Smooth muscle cell (in vitro differentiated cells): ENCODE measurements around the gene ABCB9. TPM values are rescaled to one million over a fixed set of nuclear protein-coding genes. Genes with fewer than 3 reads are reported as not detected.
A peak's percentile ranks its signal among the peaks of the same experiment; 100 is the strongest.

Experiments used
- DNase-seq: peaks from one replicate; lab custom pipeline; 2025; ENCODE audit not compliant: unreplicated experiment; lab: John Stamatoyannopoulos, UW
- H2AFZ ChIP-seq: fragments of 200-600 bp; sonication (generic); 2 replicates; pipeline ENCODE4 v1.6.0; 2016; ENCODE audit warnings: antibody characterized with exemption, low read depth, mild to moderate bottlenecking
- H3F3A ChIP-seq: fragments of 200-600 bp; sonication (generic); 2 replicates; pipeline ENCODE4 v1.6.0; 2017; ENCODE audit warnings: antibody characterized with exemption, low read depth
- H3K27ac ChIP-seq: fragments of 200-600 bp; sonication (generic); 2 replicates; pipeline ENCODE4 v1.5.1; 2016; ENCODE audit warnings: low read depth, mild to moderate bottlenecking
- H3K27me3 ChIP-seq: fragments of 200-600 bp; sonication (generic); 2 replicates; pipeline ENCODE4 v1.6.1; 2016; ENCODE audit warnings: low read depth, mild to moderate bottlenecking
- H3K36me3 ChIP-seq: fragments of 200-600 bp; sonication (generic); 2 replicates; pipeline ENCODE4 v1.5.1; 2016; ENCODE audit warnings: low read depth
- H3K4me1 ChIP-seq: fragments of 200-600 bp; sonication (generic); 2 replicates; pipeline ENCODE4 v1.5.1; 2016; ENCODE audit warnings: low read depth
- H3K4me2 ChIP-seq: fragments of 200-600 bp; sonication (generic); 2 replicates; pipeline ENCODE4 v1.6.0; 2016; ENCODE audit warnings: mild to moderate bottlenecking
- H3K4me3 ChIP-seq: fragments of 200-600 bp; sonication (generic); 2 replicates; pipeline ENCODE4 v1.5.1; 2016; ENCODE audit warnings: mild to moderate bottlenecking
- H3K79me2 ChIP-seq: fragments of 200-600 bp; sonication (generic); 2 replicates; pipeline ENCODE4 v1.6.0; 2016; ENCODE audit warnings: low read depth, mild to moderate bottlenecking
- H3K9ac ChIP-seq: fragments of 200-600 bp; sonication (generic); 2 replicates; pipeline ENCODE4 v1.6.0; 2016; ENCODE audit warnings: low read depth
- H3K9me3 ChIP-seq: fragments of 200-600 bp; sonication (generic); replicated peaks from 2 replicates; pipeline ENCODE4 v1.5.1; 2016; ENCODE audit warnings: low read depth
- H4K20me1 ChIP-seq: fragments of 200-600 bp; sonication (generic); 2 replicates; pipeline ENCODE4 v1.6.0; 2016; ENCODE audit warnings: low read depth
- WGBS: methylation state at CpG from one replicate; pipeline ENCODE4 v1.1.7; 2016; ENCODE audit warnings: low lambda C conversion rate; 5-methylcytosine and 5-hydroxymethylcytosine counted together
- polyA plus RNA-seq: library from polyadenylated mRNA; unstranded; fragments of >200 nt; fragmentation: Nextera tagmentation; extraction: Ambion mirVana; gene quantifications from 2 replicates; pipeline ENCODE4 v1.2.1, GENCODE V29; 2016
- total RNA-seq: library from RNA; depleted of rRNA; stranded (reverse); fragments of >200 nt; gene quantifications from 2 replicates; pipeline ENCODE4 v1.2.3, GENCODE V29; 2014
- TF ChIP-seq, protein P1 (sequence below): fragments of 200-600 bp; sonication (generic); IDR thresholded peaks from 2 replicates; pipeline ENCODE4 v1.5.1; 2017; ENCODE audit warnings: borderline replicate concordance, mild to moderate bottlenecking, antibody characterized with exemption; ENCODE audit not compliant: insufficient read depth, poor library complexity, severe bottlenecking

Gene ABCB9
- total and polyA plus RNA-seq, 2 experiments from 2014 or later = 8.0 to 8.2 TPM

DNA sequence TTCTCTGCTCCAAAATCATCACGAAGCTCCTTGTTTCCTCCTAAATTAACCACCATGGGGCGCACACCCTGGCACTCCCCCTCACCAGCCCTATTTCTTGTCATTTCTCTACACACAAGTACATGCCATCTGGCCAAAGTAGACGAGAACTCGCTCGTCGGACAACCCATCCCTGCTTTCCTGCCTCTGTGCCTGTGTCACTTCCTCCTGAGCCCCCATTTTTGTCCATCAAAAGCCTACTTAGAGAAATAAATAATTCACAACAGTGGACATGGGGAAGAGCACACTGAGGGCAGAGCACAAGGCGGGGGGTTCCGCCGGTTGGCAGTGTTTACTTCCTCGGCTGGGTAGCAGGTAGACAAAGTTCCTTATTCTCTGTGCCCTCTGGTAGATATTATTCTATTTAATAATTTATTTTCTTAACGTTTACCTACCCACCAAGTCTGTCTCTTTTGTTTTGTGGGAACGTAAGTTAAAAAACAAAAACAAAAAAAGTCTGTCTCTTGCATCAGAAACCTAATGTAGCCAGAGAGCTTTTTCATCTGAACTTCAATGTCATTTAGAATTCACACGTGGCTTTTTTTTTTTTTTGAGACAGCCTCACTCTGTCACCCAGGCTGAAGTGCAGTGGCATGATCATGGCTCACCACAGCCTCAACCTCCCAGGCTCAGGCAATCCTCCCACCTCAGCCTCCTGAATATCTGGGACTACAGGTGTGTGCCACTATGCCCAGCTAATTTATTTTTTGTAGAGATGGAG is 76.3 kb downstream of the ABCB9 start:
- H2AFZ ChIP-seq = no peak overlapping the region
- WGBS = 91% methylated on average over 13 of the region's 13 CpGs
- H3K36me3 ChIP-seq = no peaks in the 10 kb centered on the region
- H3K4me3 ChIP-seq = no peak overlapping the region
- H3K27me3 ChIP-seq = no peaks in the 10 kb centered on the region
- H3K9me3 ChIP-seq = no peaks in the 10 kb centered on the region
- H3K4me2 ChIP-seq = no peak overlapping the region
- no peak overlapping the region for H3K9ac ChIP-seq
- TF ChIP-seq, protein P1, sequence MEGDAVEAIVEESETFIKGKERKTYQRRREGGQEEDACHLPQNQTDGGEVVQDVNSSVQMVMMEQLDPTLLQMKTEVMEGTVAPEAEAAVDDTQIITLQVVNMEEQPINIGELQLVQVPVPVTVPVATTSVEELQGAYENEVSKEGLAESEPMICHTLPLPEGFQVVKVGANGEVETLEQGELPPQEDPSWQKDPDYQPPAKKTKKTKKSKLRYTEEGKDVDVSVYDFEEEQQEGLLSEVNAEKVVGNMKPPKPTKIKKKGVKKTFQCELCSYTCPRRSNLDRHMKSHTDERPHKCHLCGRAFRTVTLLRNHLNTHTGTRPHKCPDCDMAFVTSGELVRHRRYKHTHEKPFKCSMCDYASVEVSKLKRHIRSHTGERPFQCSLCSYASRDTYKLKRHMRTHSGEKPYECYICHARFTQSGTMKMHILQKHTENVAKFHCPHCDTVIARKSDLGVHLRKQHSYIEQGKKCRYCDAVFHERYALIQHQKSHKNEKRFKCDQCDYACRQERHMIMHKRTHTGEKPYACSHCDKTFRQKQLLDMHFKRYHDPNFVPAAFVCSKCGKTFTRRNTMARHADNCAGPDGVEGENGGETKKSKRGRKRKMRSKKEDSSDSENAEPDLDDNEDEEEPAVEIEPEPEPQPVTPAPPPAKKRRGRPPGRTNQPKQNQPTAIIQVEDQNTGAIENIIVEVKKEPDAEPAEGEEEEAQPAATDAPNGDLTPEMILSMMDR = no peak
- peaks cover 79% of the 10 kb centered on the region for H3K79me2 ChIP-seq
- peak overlapping the region; percentile 90 for H3K27ac ChIP-seq
- H3K4me1 ChIP-seq = peaks cover 60% of the 10 kb centered on the region
- H4K20me1 ChIP-seq = peaks cover 98% of the 10 kb centered on the region
- peaks cover 47% of the 10 kb centered on the region for H3F3A ChIP-seq
- DNase-seq = no peak

DNA sequence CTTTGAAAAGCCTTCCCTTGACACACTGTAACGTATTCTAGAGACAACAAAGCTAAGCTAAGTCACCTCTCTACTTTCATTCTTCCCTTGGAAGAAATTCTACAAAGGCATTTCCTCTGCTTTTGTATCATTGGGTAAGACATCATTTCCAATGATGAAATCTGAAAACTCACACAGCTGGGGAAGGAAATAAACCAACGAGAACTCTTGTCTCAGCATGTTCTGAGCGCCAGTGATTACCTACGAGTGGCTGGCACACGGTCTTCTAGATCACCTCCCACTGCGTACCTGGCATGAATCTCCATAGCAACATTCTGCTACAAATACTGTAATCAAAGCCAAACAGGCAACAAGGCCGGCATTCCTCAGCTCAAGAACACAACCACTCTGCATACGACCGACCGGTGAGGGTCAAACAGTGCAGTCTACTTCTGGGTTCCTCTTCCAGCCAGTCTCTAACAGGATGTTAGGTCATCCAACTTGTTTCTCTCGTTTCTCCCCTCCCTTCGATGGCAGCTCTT is 78.0 kb downstream of the ABCB9 start:
- Histone ChIP-seq H3K9ac (peak overlapping the region; percentile 77), H3K27ac (peak overlapping the region; percentile 95), H3K4me3 (no peak overlapping the region), H4K20me1 (peaks cover 98% of the 10 kb centered on the region), H3K4me2 (peak overlapping the region; percentile 58), H3K36me3 (no peaks in the 10 kb centered on the region), H3K4me1 (peaks cover 52% of the 10 kb centered on the region), H2AFZ (no peak overlapping the region), H3K27me3 (no peaks in the 10 kb centered on the region), H3K79me2 (peaks cover 79% of the 10 kb centered on the region), H3F3A (peaks cover 47% of the 10 kb centered on the region), H3K9me3 (no peaks in the 10 kb centered on the region)
- 38% methylated on average over 12 of the region's 12 CpGs for WGBS
- no peak for DNase-seq
- TF ChIP-seq, protein P1 = no peak

DNA sequence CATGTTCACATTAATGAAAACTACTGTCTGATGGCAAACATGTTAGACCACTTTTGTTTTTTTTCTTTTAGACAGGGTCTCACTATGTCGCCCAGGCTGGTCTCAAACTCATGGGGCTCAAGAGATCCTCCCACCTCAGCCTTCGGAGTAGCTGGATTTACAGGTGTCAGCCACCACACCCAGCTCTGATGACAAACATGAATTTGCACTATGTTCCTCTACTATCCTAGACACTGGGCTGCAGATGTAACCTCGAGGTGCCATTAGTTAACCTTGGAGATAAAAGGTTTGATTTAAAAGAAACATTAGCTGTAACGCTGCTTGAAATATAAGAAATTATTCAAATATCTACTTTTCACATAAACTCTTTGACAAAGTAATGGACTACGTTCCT is 78.4 kb downstream of the ABCB9 start:
- Histone ChIP-seq H3K27ac (peak overlapping the region; percentile 95), H2AFZ (no peak overlapping the region), H3K79me2 (peaks cover 79% of the 10 kb centered on the region), H3K9ac (peak overlapping the region; percentile 77), H3K27me3 (no peaks in the 10 kb centered on the region), H3K4me1 (peaks cover 52% of the 10 kb centered on the region), H3K9me3 (no peaks in the 10 kb centered on the region), H3K4me3 (no peak overlapping the region), H3K36me3 (no peaks in the 10 kb centered on the region), H3K4me2 (peak overlapping the region; percentile 58), H4K20me1 (peaks cover 98% of the 10 kb centered on the region), H3F3A (peaks cover 43% of the 10 kb centered on the region)
- WGBS = 86% methylated on average over 5 of the region's 5 CpGs
- TF ChIP-seq, protein P1 = no peak
- DNase-seq = no peak
